ENCODE measurements around the gene PCDHGA5. TPM values are rescaled to one million over a fixed set of nuclear protein-coding genes. Genes with fewer than 3 reads are reported as not detected.

Gene PCDHGA5
- total RNA-seq, 1 donor, result 3.5 TPM

- peak; percentile 67 for TF ChIP-seq CTCF (IDR thresholded peaks at IDR 0.05; ENCODE audit: insufficient read depth, low read length)
- DNase-seq (ENCODE audit: low read depth), result peak; percentile 68
- H3K4me3 ChIP-seq (ENCODE audit: low read depth, low read length), result peak within 1 kb of the TSS; percentile 73
Measured at GRCh38 chr5:141382469-141383294, 18.7 kb downstream of the PCDHGA5 start, which contains the start of gene PCDHGA7. PCDHGA7 (plus strand) TSS chr5:141382742; CDS start chr5:141382900, 158 bp downstream.

GRCh38 chr5:141383345-141383744 is 19.4 kb downstream of the PCDHGA5 start:
- no peak for DNase-seq (ENCODE audit: low read depth)
- H3K4me3 ChIP-seq (ENCODE audit: low read depth, low read length), result peak overlapping the region; percentile 73
- no peak for TF ChIP-seq CTCF (IDR thresholded peaks at IDR 0.05; ENCODE audit: insufficient read depth, low read length)

- TF ChIP-seq CTCF (IDR thresholded peaks at IDR 0.05; ENCODE audit: insufficient read depth, low read length), result no peak
- DNase-seq (ENCODE audit: low read depth), result no peak
- no peak overlapping the region for H3K4me3 ChIP-seq (ENCODE audit: low read depth, low read length)
Measured at GRCh38 chr5:141384471-141385267, 20.7 kb downstream of the PCDHGA5 start.

- peak; percentile 72 for TF ChIP-seq CTCF (IDR thresholded peaks at IDR 0.05; ENCODE audit: insufficient read depth, low read length)
- DNase-seq (ENCODE audit: low read depth), result peak; percentile 66
- peak within 1 kb of the TSS; percentile 60 for H3K4me3 ChIP-seq (ENCODE audit: low read depth, low read length)
Measured at GRCh38 chr5:141387557-141388311, 23.8 kb downstream of the PCDHGA5 start, which contains the start of gene PCDHGB4. PCDHGB4 (plus strand) TSS chr5:141387698; CDS start chr5:141387885, 187 bp downstream.

- no peak for DNase-seq (ENCODE audit: low read depth)
- H3K4me3 ChIP-seq (ENCODE audit: low read depth, low read length), result no peak overlapping the region
- TF ChIP-seq CTCF (IDR thresholded peaks at IDR 0.05; ENCODE audit: insufficient read depth, low read length), result no peak
Measured at GRCh38 chr5:141388661-141389060, 24.7 kb downstream of the PCDHGA5 start.
